H9 (cell line): ENCODE measurements around the gene DCBLD1. TPM values are rescaled to one million over a fixed set of nuclear protein-coding genes. Genes with fewer than 3 reads are reported as not detected.

Experiments
- DNase-seq: peaks from one replicate; pipeline ENCODE4 v3.0.0-alpha.2; 2017
- H2AFZ ChIP-seq: one replicate; pipeline ENCODE4 v1.6.1; 2013; ENCODE audit warnings: mild to moderate bottlenecking, low read length, control low read depth, moderate library complexity
- H2AK5ac ChIP-seq: 2 replicates; pipeline ENCODE4 v1.6.1; 2013; ENCODE audit warnings: low read length, control low read depth, mixed read lengths; ENCODE audit not compliant: insufficient read length
- H2BK120ac ChIP-seq: one replicate; pipeline ENCODE4 v1.6.1; 2013; ENCODE audit warnings: low read depth, mild to moderate bottlenecking, low read length, control low read depth, inconsistent platforms; ENCODE audit not compliant: poor library complexity, severe bottlenecking
- H2BK12ac ChIP-seq: 2 replicates; pipeline ENCODE4 v1.6.1; 2013; ENCODE audit warnings: low read length, control low read depth, mixed read lengths, low read depth; ENCODE audit not compliant: insufficient read length
- H2BK15ac ChIP-seq: 2 replicates; pipeline ENCODE4 v1.6.1; 2013; ENCODE audit warnings: low read depth, low read length, control low read depth
- H2BK20ac ChIP-seq: one replicate; pipeline ENCODE4 v1.6.1; 2013; ENCODE audit warnings: low read depth, mild to moderate bottlenecking, low read length, control low read depth, inconsistent platforms; ENCODE audit not compliant: poor library complexity, severe bottlenecking
- H2BK5ac ChIP-seq: 2 replicates; pipeline ENCODE4 v1.6.1; 2013; ENCODE audit warnings: low read length, control low read depth, mixed read lengths; ENCODE audit not compliant: insufficient read length
- H3K14ac ChIP-seq: 2 replicates; pipeline ENCODE4 v1.6.1; 2013; ENCODE audit warnings: low read length, control low read depth; ENCODE audit not compliant: insufficient read depth
- H3K18ac ChIP-seq: 2 replicates; pipeline ENCODE4 v1.6.1; 2013; ENCODE audit warnings: low read depth, mild to moderate bottlenecking, mixed read lengths, low read length, control low read depth; ENCODE audit not compliant: insufficient read length
- H3K23ac ChIP-seq: 2 replicates; pipeline ENCODE4 v1.6.1; 2013; ENCODE audit warnings: low read length, control low read depth, mixed read lengths, low read depth; ENCODE audit not compliant: insufficient read length
- H3K23me2 ChIP-seq: 2 replicates; pipeline ENCODE4 v1.6.1; 2013; ENCODE audit warnings: low read depth, mild to moderate bottlenecking, mixed read lengths, low read length, control low read depth; ENCODE audit not compliant: insufficient read length, poor library complexity, severe bottlenecking
- H3K27ac ChIP-seq: 2 replicates; pipeline ENCODE4 v1.5.1; 2013; ENCODE audit warnings: low read length, control low read depth, mixed read lengths, low read depth; ENCODE audit not compliant: insufficient read length
- H3K27me3 ChIP-seq: 2 replicates; pipeline ENCODE4 v1.6.1; 2013; ENCODE audit warnings: low read length, control low read depth, inconsistent platforms; ENCODE audit not compliant: insufficient read depth
- H3K4ac ChIP-seq: 2 replicates; pipeline ENCODE4 v1.6.1; 2013; ENCODE audit warnings: low read depth, mild to moderate bottlenecking, control low read depth, inconsistent platforms, low read length, moderate library complexity
- H3K4me1 ChIP-seq: 2 replicates; pipeline ENCODE4 v1.6.1; 2013; ENCODE audit warnings: low read length, control low read depth, inconsistent platforms; ENCODE audit not compliant: insufficient read depth
- H3K4me2 ChIP-seq: 2 replicates; pipeline ENCODE4 v1.6.1; 2013; ENCODE audit warnings: low read length, control low read depth, mixed read lengths; ENCODE audit not compliant: insufficient read length, insufficient read depth
- H3K56ac ChIP-seq: 2 replicates; pipeline ENCODE4 v1.6.1; 2013; ENCODE audit warnings: low read depth, mild to moderate bottlenecking, mixed read lengths, low read length, control low read depth; ENCODE audit not compliant: insufficient read length
- H3K79me1 ChIP-seq: 2 replicates; pipeline ENCODE4 v1.6.1; 2013; ENCODE audit warnings: low read depth, mild to moderate bottlenecking, moderate library complexity, low read length, control low read depth, inconsistent platforms; ENCODE audit not compliant: insufficient read depth, poor library complexity, severe bottlenecking
- H3K79me2 ChIP-seq: 2 replicates; pipeline ENCODE4 v1.6.1; 2013; ENCODE audit warnings: low read length, control low read depth, inconsistent platforms; ENCODE audit not compliant: insufficient read depth
- H3K9ac ChIP-seq: 2 replicates; pipeline ENCODE4 v1.6.1; 2013; ENCODE audit warnings: low read length, control low read depth, mixed read lengths; ENCODE audit not compliant: insufficient read length; ENCODE audit errors: extremely low read depth
- H3K9me3 ChIP-seq: one replicate; pipeline ENCODE4 v1.6.1; 2013; ENCODE audit warnings: low read depth, low read length, inconsistent platforms; ENCODE audit not compliant: control insufficient read depth
- H3T11ph ChIP-seq: one replicate; pipeline ENCODE4 v1.6.1; 2013; ENCODE audit warnings: mild to moderate bottlenecking, low read length, control low read depth, inconsistent platforms
- H4K20me1 ChIP-seq: one replicate; pipeline ENCODE4 v1.6.1; 2013; ENCODE audit not compliant: control insufficient read depth, insufficient read length, insufficient read depth
- H4K5ac ChIP-seq: 2 replicates; pipeline ENCODE4 v1.6.1; 2013; ENCODE audit warnings: low read depth, mild to moderate bottlenecking, mixed read lengths, low read length, control low read depth; ENCODE audit not compliant: insufficient read length
- H4K8ac ChIP-seq: replicated peaks from 2 replicates; pipeline ENCODE4 v1.6.1; 2013; ENCODE audit warnings: low read length, control low read depth, mixed read lengths, low read depth; ENCODE audit not compliant: insufficient read length
- H4K91ac ChIP-seq: 2 replicates; pipeline ENCODE4 v1.6.1; 2013; ENCODE audit warnings: low read depth, mild to moderate bottlenecking, moderate library complexity, mixed read lengths, low read length, control low read depth; ENCODE audit not compliant: insufficient read length
- H3K27ac Mint-ChIP-seq, 3 experiments: 2 replicates in 2 of 3; 3 replicates in 1 of 3; pipeline ENCODE4 v1.8.0; 2020 to 2021; ENCODE audit warnings: mixed read lengths in 3 of 3, mild to moderate bottlenecking in 1 of 3, moderate library complexity in 1 of 3
- H3K27me3 Mint-ChIP-seq: 2 replicates; pipeline ENCODE4 v1.8.0; 2021; ENCODE audit warnings: low read depth, mild to moderate bottlenecking, moderate library complexity, mixed read lengths
- H3K36me3 Mint-ChIP-seq, 3 experiments: 2 replicates in 2 of 3; 3 replicates in 1 of 3; pipeline ENCODE4 v1.8.0; 2020 to 2021; ENCODE audit warnings: low read depth in 3 of 3, mixed read lengths in 3 of 3; ENCODE audit not compliant: insufficient read depth in 1 of 3
- H3K4me1 Mint-ChIP-seq, 2 experiments: 2 replicates each; pipeline ENCODE4 v1.8.0; 2020; ENCODE audit warnings: mixed read lengths in 2 of 2
- H3K4me3 Mint-ChIP-seq, 2 experiments: 2 replicates in 1 of 2; 3 replicates in 1 of 2; pipeline ENCODE4 v1.8.0; 2020 to 2021; ENCODE audit warnings: mild to moderate bottlenecking in 2 of 2, mixed read lengths in 2 of 2, moderate library complexity in 1 of 2
- H3K9me3 Mint-ChIP-seq, 2 experiments: 2 replicates in 1 of 2; 3 replicates in 1 of 2; pipeline ENCODE4 v1.8.0; 2020; ENCODE audit warnings: mild to moderate bottlenecking in 2 of 2, mixed read lengths in 2 of 2, moderate library complexity in 1 of 2
- total RNA-seq: library from RNA; stranded (reverse); gene quantifications from 2 replicates; pipeline ENCODE4 v1.2.1, GENCODE V29; 2021
- TF ChIP-seq, protein P1 (sequence below): fragments of 200-600 bp; sonication (generic); conservative IDR thresholded peaks from 3 replicates; pipeline ENCODE4 v1.8.0; 2021; ENCODE audit warnings: antibody characterized with exemption, mild to moderate bottlenecking

DCBLD1 gene
- total RNA-seq, 1 experiment from 2014 or later: 10.1 TPM

DNA sequence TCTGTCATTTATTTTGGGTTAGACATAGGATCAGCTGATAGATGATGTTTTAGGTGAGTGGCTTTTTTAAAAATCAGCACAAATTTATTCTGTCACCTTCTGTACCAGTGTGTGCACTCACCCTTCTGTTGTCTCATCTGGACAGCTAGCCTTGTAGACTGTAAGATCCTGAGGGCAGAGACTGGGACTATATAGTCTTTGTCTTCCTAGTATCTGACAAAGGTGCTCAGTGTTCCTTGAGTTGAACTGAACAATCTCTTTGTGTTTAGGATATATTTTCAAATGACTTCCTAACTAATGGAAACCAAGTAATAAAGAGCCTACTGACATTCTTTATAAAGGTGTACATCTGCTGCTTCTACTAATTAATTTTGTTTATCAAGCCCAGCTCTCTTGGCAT is 3.0 kb downstream of the DCBLD1 start:
- H3K4me3 Mint-ChIP-seq: no peak overlapping the region
- Histone ChIP-seq H4K20me1 (no peaks in the 10 kb centered on the region), H2BK15ac (no peak overlapping the region), H3T11ph (no peak overlapping the region), H3K4ac (no peak overlapping the region), H2AK5ac (no peak overlapping the region), H3K79me1 (no peaks in the 10 kb centered on the region), H3K56ac (no peak overlapping the region), H3K23ac (no peak overlapping the region), H2BK5ac (no peak overlapping the region), H3K23me2 (peaks cover 5% of the 10 kb centered on the region), H3K4me2 (no peak overlapping the region), H3K27me3 (peaks cover 11% of the 10 kb centered on the region; the same call in 1 of the 2 replicates), H3K79me2 (no peaks in the 10 kb centered on the region; the same call in 1 of the 2 replicates), H2BK120ac (no peak overlapping the region), H4K5ac (no peak overlapping the region), H2AFZ (no peak overlapping the region), H2BK20ac (no peak overlapping the region), H3K18ac (no peak overlapping the region), H3K9me3 (no peaks in the 10 kb centered on the region), H3K27ac (no peak overlapping the region), H3K9ac (no peak overlapping the region), H4K91ac (no peak overlapping the region), H3K4me1 (no peaks in the 10 kb centered on the region; the same call in 1 of the 2 replicates), H4K8ac (no peak overlapping the region), H3K14ac (no peak overlapping the region), H2BK12ac (no peak overlapping the region)
- DNase-seq: no peak
- H3K9me3 Mint-ChIP-seq: peaks cover 11 to 13% of the 10 kb centered on the region in 2 experiments
- no peak overlapping the region for H3K27ac Mint-ChIP-seq
- H3K27me3 Mint-ChIP-seq: peaks cover 20% of the 10 kb centered on the region
- peaks cover 14 to 17% (median 15%) of the 10 kb centered on the region in 3 experiments; a peak in 6 of 7 replicates for H3K36me3 Mint-ChIP-seq
- peaks cover 17 to 19% of the 10 kb centered on the region in 2 experiments for H3K4me1 Mint-ChIP-seq
- TF ChIP-seq, protein P1, sequence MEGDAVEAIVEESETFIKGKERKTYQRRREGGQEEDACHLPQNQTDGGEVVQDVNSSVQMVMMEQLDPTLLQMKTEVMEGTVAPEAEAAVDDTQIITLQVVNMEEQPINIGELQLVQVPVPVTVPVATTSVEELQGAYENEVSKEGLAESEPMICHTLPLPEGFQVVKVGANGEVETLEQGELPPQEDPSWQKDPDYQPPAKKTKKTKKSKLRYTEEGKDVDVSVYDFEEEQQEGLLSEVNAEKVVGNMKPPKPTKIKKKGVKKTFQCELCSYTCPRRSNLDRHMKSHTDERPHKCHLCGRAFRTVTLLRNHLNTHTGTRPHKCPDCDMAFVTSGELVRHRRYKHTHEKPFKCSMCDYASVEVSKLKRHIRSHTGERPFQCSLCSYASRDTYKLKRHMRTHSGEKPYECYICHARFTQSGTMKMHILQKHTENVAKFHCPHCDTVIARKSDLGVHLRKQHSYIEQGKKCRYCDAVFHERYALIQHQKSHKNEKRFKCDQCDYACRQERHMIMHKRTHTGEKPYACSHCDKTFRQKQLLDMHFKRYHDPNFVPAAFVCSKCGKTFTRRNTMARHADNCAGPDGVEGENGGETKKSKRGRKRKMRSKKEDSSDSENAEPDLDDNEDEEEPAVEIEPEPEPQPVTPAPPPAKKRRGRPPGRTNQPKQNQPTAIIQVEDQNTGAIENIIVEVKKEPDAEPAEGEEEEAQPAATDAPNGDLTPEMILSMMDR: no peak
